OCI-LY3 (cell line): ENCODE data around the gene H1-8.

Experiments
- CTCF ChIP-seq: fragments of 200-600, 300-600 bp; sonication (generic); IDR thresholded peaks from 2 replicates; pipeline ENCODE4 v1.5.1; 2014; ENCODE audit warnings: antibody characterized with exemption, low read length, low read depth
- EZH2phosphoT487 ChIP-seq: fragments of 200-600 bp; shearing (Covaris generic); IDR thresholded peaks from 2 replicates; pipeline ENCODE4 v1.6.1; 2018; ENCODE audit warnings: antibody characterized with exemption, mixed run types, low read depth

DNA sequence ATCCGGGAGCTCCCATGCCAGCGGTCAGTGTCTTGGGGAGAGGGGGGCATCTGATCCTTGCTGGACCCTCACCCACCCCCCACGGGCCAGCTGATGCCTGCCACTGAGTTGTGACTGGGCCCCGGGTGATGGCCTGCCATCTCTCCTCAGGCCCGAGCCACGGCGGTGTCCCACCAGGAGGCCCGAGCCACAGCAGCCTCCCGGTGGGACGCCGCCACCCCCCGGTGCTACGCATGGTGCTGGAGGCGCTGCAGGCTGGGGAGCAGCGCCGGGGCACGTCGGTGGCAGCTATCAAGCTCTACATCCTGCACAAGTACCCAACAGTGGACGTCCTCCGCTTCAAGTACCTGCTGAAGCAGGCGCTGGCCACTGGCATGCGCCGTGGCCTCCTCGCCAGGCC lies 4.3 kb downstream of the H1-8 start:
- no peak for TF ChIP-seq CTCF
- no peak for TF ChIP-seq EZH2phosphoT487
